ENCODE results near the gene DENND6B.
"Not testable (repeated sequence)": the region's sequence is repeated elsewhere in the genome, so short reads cannot be mapped to it uniquely, and the experiment has no call there.

The DENND6B gene

GRCh38 chr22:50346470-50346869 is 19.7 kb upstream of the DENND6B start:
- H3K4me3 ChIP-seq (ENCODE audit: low read length), result no peak overlapping the region
- no peak for TF ChIP-seq ZNF274 (IDR thresholded peaks at IDR 0.05; ENCODE audit: low read depth, low read length)

DNA sequence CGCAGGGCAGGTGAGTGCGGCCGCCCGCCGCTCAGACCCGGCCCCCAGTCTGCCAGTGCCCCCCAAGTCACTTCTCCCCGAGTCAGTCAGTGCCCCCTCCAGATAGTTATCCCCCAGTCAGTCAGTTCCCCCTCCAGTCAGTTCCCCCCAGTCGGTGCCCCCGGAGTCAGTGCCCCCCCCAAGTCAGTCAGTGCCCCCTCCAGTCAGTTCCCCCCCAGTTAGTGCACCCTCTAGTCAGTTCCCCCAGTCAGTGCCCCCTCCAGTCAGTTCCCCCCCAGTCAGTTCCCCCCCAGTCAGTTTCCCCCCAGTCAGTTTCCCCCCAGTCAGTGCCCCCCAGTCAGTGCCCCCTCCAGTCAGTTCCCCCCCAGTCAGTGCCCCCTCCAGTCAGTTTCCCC is 16.7 kb upstream of the DENND6B start:
- no peak for TF ChIP-seq ZNF274 (IDR thresholded peaks at IDR 0.05; ENCODE audit: low read depth, low read length)
- H3K4me3 ChIP-seq (ENCODE audit: low read length), result peak overlapping the region; percentile 96

DNA sequence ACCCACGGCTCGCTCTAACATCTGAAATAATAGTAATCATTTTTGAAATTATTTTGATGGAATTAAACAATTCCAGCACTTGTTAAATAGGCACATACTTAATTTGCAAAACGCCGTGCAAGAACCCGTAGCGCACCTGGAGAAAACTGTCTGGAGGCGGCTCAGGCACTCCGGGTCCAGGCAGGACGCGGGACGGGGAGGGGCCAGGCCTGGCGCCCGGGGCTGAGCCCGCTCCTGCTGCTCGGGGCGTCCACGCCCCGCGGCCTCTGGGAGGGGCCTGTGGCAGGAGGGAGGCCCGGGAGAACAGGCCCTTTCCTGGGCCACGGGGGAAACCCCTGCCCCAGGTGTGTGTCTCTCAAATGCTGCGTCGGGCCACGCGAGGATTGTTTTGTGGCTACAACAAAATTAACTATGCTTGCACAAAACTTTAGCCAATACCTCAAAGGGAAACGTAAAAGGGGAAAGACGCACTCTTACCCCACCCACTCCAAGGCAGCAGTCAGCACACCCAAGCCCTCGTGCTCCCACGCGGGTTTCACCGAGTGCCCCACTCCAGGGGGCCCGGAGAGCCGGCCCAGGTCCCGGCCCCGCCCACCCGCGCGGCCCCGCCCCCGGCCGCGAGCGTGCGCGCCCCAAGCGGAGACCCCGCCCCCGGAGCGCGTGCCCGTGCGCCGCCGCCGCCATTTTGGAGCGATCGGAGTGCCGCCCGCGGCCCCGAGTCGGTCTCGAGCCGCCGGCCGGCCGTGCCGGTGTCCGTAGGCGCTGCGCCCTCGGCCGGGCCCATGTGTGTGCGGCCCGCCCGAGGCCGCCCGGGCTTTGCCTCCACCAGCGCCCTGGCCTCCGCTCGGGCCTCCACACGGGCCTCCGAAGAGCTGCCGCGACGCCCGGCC is 16.1 kb upstream of the DENND6B start, which contains the start of gene PPP6R2:
Gene PPP6R2, plus strand, starts transcription at position 677 of the 890 bp plus-strand sequence. CDS start 50,582 bp downstream, outside the sequence.
- H3K4me3 ChIP-seq (ENCODE audit: low read length), result peak within 1 kb of the TSS; percentile 96

DNA sequence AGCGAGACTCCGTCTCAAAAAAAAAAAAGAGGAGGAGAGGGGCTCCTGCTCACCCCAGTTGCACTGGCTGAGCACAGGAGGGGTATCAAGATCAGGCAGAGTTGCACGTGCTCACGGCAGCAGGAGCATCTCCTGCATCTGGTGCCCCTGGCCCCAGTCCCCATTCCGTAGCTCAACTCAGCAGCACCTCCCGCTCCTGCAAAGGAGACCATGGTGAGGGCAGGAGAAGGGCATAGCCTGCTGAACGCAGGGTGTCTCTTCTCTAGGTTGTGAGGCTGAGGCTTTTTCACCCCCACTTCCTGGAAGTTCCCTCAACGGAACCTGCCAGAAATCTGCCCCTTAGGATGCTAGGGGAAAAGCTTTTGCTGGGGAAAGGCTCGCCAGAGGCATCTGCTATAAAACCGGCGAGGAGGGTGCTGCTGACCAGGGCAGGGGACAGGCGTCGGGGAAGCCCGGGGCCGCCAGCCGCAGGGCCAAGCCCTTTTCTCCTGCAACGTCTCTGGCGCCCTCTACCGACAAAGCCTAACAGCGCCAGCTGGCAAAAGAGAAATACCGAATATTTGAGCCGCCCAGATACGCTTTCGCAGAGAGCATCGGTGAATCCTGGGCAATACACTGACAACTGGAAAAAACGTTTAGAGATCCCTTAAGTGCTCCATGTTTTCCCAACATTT is 15.3 kb upstream of the DENND6B start:
- no peak for TF ChIP-seq ZNF274 (IDR thresholded peaks at IDR 0.05; ENCODE audit: low read depth, low read length)
- H3K4me3 ChIP-seq (ENCODE audit: low read length), result peak overlapping the region; percentile 54

More for the DNA sequence above, 16.1 kb upstream of the DENND6B start, which contains the start of gene PPP6R2:
- no peak for TF ChIP-seq ZNF274 (IDR thresholded peaks at IDR 0.05; ENCODE audit: low read depth, low read length)

DNA sequence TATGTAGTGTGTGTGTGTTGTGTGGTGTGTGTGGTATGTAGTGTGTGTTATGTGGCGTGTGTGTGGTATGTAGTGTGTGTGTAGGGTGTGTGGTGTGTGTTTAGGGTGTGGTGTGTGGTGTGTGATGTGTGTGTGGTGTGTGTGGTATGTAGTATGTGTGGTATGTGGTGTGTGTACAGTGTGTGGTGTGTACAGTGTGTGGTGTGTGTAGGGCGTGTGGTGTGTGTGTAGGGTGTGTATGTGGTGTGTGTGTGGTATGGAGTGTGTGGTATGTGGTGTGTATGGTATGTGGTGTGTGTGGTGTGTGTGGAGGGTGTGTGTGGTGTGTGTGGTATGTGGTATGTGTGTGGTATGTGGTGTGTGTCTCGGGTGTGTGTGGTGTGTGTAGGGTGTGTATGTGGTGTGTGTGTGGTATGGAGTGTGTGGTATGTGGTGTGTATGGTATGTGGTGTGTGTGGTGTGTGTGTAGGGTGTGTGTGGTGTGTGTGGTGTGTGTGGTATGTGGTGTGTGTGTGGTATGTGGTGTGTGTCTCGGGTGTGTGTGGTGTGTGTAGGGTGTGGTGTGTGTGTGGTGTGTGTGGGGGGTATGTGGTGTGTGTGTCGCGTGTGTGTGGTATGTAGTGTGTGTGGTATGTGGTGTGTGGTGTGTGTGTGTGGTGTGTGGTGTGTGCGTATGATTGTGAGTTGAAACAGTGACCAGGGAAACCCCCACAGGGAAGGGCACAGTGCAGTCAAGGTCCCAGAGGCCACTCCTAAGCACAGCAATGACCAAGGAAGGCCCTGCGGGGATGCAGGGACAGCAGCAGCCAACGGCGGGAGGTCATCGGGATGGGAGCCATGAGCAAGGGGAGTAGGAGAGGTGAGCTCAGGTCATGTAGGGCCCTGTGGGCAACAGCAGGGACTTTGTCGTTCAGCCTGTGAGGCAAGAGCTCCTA is 13.4 kb upstream of the DENND6B start:
- no peak for TF ChIP-seq ZNF274 (IDR thresholded peaks at IDR 0.05; ENCODE audit: low read depth, low read length)
- H3K4me3 ChIP-seq (ENCODE audit: low read length), result no peak overlapping the region

GRCh38 chr22:50338860-50339462 is 12.1 kb upstream of the DENND6B start:
- no peak for TF ChIP-seq ZNF274 (IDR thresholded peaks at IDR 0.05; ENCODE audit: low read depth, low read length)

DNA sequence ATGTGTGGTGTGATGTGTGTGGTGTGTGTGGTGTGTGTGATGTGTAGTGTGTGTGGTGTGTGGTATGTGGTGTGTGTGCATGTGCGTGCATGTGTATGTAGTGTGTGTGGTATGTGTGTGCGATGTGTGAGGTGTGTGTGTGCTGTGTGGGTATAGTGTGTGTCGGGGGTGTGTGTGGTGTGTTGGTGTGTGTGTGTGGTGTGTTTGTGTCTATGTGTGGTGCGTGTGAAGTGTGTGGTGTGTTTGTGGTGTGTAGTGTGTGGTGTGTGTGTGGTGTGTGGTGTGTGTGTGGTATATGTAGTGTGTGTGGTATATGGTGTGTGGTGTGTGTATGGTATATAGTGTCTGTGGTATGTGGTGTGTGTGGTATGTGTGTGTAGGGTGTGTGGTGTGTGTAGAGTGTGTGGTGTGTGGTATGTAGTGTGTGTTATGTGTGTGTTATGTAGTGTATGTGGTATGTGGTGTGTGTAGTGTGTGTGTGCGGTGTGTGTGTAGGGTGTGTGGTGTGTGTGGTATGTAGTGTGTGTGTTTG is 11.3 kb upstream of the DENND6B start:
- TF ChIP-seq ZNF274 (IDR thresholded peaks at IDR 0.05; ENCODE audit: low read depth, low read length), result no peak
- no peak overlapping the region for H3K4me3 ChIP-seq (ENCODE audit: low read length)

More at GRCh38 chr22:50338860-50339462, 12.1 kb upstream of the DENND6B start:
- no peak overlapping the region for H3K4me3 ChIP-seq (ENCODE audit: low read length)

DNA sequence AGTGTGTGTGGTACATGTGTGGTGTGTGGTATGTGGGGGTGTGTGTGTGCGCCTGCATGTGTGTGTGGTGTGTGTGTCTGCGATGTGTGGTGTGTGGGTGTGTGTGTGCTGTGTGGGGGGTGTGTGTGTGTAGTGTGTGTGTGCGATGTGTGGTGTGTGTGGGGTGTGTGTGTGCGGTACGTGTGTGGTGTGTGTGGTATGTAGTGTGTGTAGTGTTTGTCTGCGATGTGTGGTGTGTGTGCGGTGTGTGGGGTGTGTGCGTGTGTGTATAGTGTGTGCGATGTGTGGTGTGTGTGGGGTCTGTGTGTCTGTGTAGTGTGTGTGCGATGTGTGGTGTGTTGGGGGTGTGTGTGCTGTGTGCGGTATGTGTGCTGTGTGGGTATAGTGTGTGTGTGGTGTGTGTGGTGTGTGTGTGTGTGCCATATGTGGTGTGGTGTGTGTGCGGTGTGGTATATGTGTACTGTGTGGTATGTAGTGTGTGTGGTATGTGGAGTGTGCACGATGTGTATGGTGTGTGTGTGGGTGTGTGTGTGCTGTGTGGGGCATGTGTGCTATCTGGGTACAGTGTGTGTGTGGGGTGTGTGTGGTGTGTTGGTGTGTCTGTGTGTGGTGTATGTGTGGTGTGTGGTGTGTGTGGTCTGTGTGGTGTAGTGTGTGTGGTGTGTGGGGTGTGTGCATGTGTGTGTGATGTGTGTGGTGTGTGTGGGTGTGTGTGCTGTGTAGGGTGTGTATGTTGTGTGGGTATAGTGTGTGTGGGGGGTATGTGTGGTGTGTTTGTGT is 10.6 kb upstream of the DENND6B start:
- no peak overlapping the region for H3K4me3 ChIP-seq (ENCODE audit: low read length)
- TF ChIP-seq ZNF274 (IDR thresholded peaks at IDR 0.05; ENCODE audit: low read depth, low read length), result no peak

GRCh38 chr22:50334433-50334832 is 7.6 kb upstream of the DENND6B start:
- H3K4me3 ChIP-seq (ENCODE audit: low read length), result not testable (repeated sequence)

DNA sequence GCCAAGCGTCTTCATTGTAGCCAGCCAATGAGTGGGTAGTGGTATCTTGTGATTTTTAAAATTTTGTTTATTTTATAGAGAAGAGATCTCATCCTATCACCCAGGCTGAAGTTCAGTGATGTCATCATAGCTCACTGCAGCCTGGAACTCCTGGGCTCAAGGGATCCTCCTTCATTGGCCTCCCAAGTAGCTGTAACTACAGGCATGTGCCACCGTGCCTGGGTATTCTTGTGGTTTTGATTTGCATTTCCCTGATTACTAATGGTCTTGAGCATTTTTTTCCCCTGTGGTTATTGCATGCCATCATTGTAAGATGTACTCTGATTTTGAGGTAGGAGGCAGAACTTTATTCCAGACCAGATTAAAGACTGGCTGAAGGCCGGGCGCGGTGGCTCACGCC is 2.4 kb upstream of the DENND6B start:
- no peak for TF ChIP-seq ZNF274 (IDR thresholded peaks at IDR 0.05; ENCODE audit: low read depth, low read length)

GRCh38 chr22:50327711-50328019 is 853 bp upstream of the DENND6B start:
- H3K4me3 ChIP-seq (ENCODE audit: low read length), result peak overlapping the region; percentile 68; the same call in 1 of the 2 replicates
- no peak for TF ChIP-seq ZNF274 (IDR thresholded peaks at IDR 0.05; ENCODE audit: low read depth, low read length)

More for the DNA sequence above, 2.4 kb upstream of the DENND6B start:
- H3K4me3 ChIP-seq (ENCODE audit: low read length), result no peak overlapping the region

GRCh38 chr22:50326225-50326955 is 422 bp downstream of the DENND6B start:
- TF ChIP-seq ZNF274 (IDR thresholded peaks at IDR 0.05; ENCODE audit: low read depth, low read length), result no peak
- peak overlapping the region; percentile 58; the same call in 1 of the 2 replicates for H3K4me3 ChIP-seq (ENCODE audit: low read length)

Data from GM08714 (cell line).